IPS-20b (cell line): Measurements from ENCODE around the gene ING3.
"Not testable (repeated sequence)": the region's sequence is repeated elsewhere in the genome, so short reads cannot be mapped to it uniquely, and the experiment has no call there.

ENCODE experiments used
- H3K27ac ChIP-seq: one replicate; pipeline ENCODE4 v1.5.1; 2013; ENCODE audit warnings: low read length
- H3K27me3 ChIP-seq: 2 replicates; pipeline ENCODE4 v1.6.1; 2013; ENCODE audit warnings: mild to moderate bottlenecking, low read length, inconsistent platforms; ENCODE audit not compliant: insufficient read depth
- H3K36me3 ChIP-seq: 2 replicates; pipeline ENCODE4 v1.6.1; 2013; ENCODE audit warnings: low read depth, mild to moderate bottlenecking, inconsistent platforms, low read length, moderate library complexity; ENCODE audit not compliant: insufficient read depth
- H3K4me1 ChIP-seq: 2 replicates; pipeline ENCODE4 v1.6.1; 2013; ENCODE audit warnings: mild to moderate bottlenecking, control low read depth, inconsistent platforms, low read length, moderate library complexity; ENCODE audit not compliant: insufficient read depth
- H3K4me3 ChIP-seq: 2 replicates; pipeline ENCODE4 v1.5.1; 2013; ENCODE audit warnings: mild to moderate bottlenecking, low read length, inconsistent platforms
- H3K9ac ChIP-seq: 2 replicates; pipeline ENCODE4 v1.6.1; 2013; ENCODE audit warnings: low read depth, mild to moderate bottlenecking, inconsistent platforms, low read length, moderate library complexity
- H3K9me3 ChIP-seq: 2 replicates; pipeline ENCODE4 v1.6.1; 2013; ENCODE audit warnings: mild to moderate bottlenecking, low read depth, low read length, inconsistent platforms; ENCODE audit not compliant: insufficient read depth

The ING3 gene

GRCh38 chr7:121000081-121000983 lies 49.8 kb downstream of the ING3 start:
- H3K9ac ChIP-seq = no peak overlapping the region
- H3K9me3 ChIP-seq = no peaks in the 10 kb centered on the region
- H3K36me3 ChIP-seq = no peaks in the 10 kb centered on the region
- H3K27ac ChIP-seq = no peak overlapping the region
- H3K4me3 ChIP-seq = no peak overlapping the region
- no peaks in the 10 kb centered on the region for H3K27me3 ChIP-seq
- H3K4me1 ChIP-seq = no peaks in the 10 kb centered on the region

- Histone ChIP-seq H3K9ac (no peak overlapping the region), H3K4me3 (no peak overlapping the region), H3K36me3 (no peaks in the 10 kb centered on the region), H3K4me1 (peaks cover under 1% of the 10 kb centered on the region), H3K27me3 (no peaks in the 10 kb centered on the region), H3K27ac (no peak overlapping the region), H3K9me3 (no peaks in the 10 kb centered on the region)
Observed at GRCh38 chr7:121001234-121001906, 50.8 kb downstream of the ING3 start.

- Histone ChIP-seq H3K4me1 (peaks cover 8% of the 10 kb centered on the region), H3K4me3 (no peak overlapping the region), H3K27ac (no peak overlapping the region), H3K9me3 (no peaks in the 10 kb centered on the region), H3K9ac (no peak overlapping the region), H3K27me3 (no peaks in the 10 kb centered on the region), H3K36me3 (no peaks in the 10 kb centered on the region)
Observed at GRCh38 chr7:121002048-121002756, 51.6 kb downstream of the ING3 start.

GRCh38 chr7:121002757-121003200 lies 52.2 kb downstream of the ING3 start:
- H3K27ac ChIP-seq = no peak overlapping the region
- peaks cover 8% of the 10 kb centered on the region for H3K4me1 ChIP-seq
- no peak overlapping the region for H3K9ac ChIP-seq
- no peaks in the 10 kb centered on the region for H3K27me3 ChIP-seq
- no peaks in the 10 kb centered on the region for H3K36me3 ChIP-seq
- no peak overlapping the region for H3K4me3 ChIP-seq
- H3K9me3 ChIP-seq = no peaks in the 10 kb centered on the region

GRCh38 chr7:121003986-121004685 lies 53.6 kb downstream of the ING3 start:
- H3K9me3 ChIP-seq = no peaks in the 10 kb centered on the region
- H3K27me3 ChIP-seq = no peaks in the 10 kb centered on the region
- no peaks in the 10 kb centered on the region for H3K36me3 ChIP-seq
- H3K4me1 ChIP-seq = peaks cover 8% of the 10 kb centered on the region
- no peak overlapping the region for H3K4me3 ChIP-seq
- no peak overlapping the region for H3K27ac ChIP-seq
- H3K9ac ChIP-seq = no peak overlapping the region

GRCh38 chr7:121005058-121005457 lies 54.5 kb downstream of the ING3 start:
- H3K27me3 ChIP-seq, H3K9me3 ChIP-seq, H3K27ac ChIP-seq, H3K4me3 ChIP-seq, H3K36me3 ChIP-seq, H3K4me1 ChIP-seq, H3K9ac ChIP-seq: not testable (repeated sequence)

- Histone ChIP-seq H3K36me3 (no peaks in the 10 kb centered on the region), H3K27me3 (no peaks in the 10 kb centered on the region), H3K4me1 (peaks cover 8% of the 10 kb centered on the region), H3K27ac (no peak overlapping the region), H3K9ac (no peak overlapping the region), H3K4me3 (no peak overlapping the region), H3K9me3 (no peaks in the 10 kb centered on the region)
Observed at GRCh38 chr7:121005996-121006584, 55.5 kb downstream of the ING3 start.

- Histone ChIP-seq H3K9ac (no peak overlapping the region), H3K4me1 (peaks cover 8% of the 10 kb centered on the region), H3K4me3 (no peak overlapping the region), H3K27me3 (no peaks in the 10 kb centered on the region), H3K36me3 (no peaks in the 10 kb centered on the region), H3K27ac (no peak overlapping the region), H3K9me3 (no peaks in the 10 kb centered on the region)
Observed at GRCh38 chr7:121006711-121007315, 56.2 kb downstream of the ING3 start.

- Histone ChIP-seq H3K27ac (no peak overlapping the region), H3K4me1 (peaks cover 8% of the 10 kb centered on the region), H3K27me3 (no peaks in the 10 kb centered on the region), H3K36me3 (no peaks in the 10 kb centered on the region), H3K4me3 (no peak overlapping the region), H3K9ac (no peak overlapping the region), H3K9me3 (no peaks in the 10 kb centered on the region)
Observed at GRCh38 chr7:121008816-121009215, 58.2 kb downstream of the ING3 start.

- no peaks in the 10 kb centered on the region for H3K36me3 ChIP-seq
- no peaks in the 10 kb centered on the region for H3K27me3 ChIP-seq
Observed at GRCh38 chr7:121011401-121011800, 60.8 kb downstream of the ING3 start.

More at GRCh38 chr7:121011401-121011800, 60.8 kb downstream of the ING3 start:
- H3K4me1 ChIP-seq = peaks cover 8% of the 10 kb centered on the region
- H3K4me3 ChIP-seq = no peak overlapping the region
- no peak overlapping the region for H3K27ac ChIP-seq
- no peak overlapping the region for H3K9ac ChIP-seq
- H3K9me3 ChIP-seq = no peaks in the 10 kb centered on the region
